Psoas muscle (tissue), 8 donors: ENCODE measurements around the gene KRT72. TPM values are rescaled to one million over a fixed set of nuclear protein-coding genes. Genes with fewer than 3 reads are reported as not detected.

Experiments
- ATAC-seq, 4 donors: fragments of 200-7000 bp; cut with Tn5 transposase; one replicate each; pipeline ENCODE4 v1.9.1; 2020; ENCODE audit warnings: moderate library complexity in 3 of 4, mild to moderate bottlenecking in 2 of 4
- DNase-seq, 2 donors: peaks; one replicate each; pipeline ENCODE4 v3.0.0-alpha.2; 2020
- H3K27ac ChIP-seq: fragments of 200-600 bp; one replicate; pipeline ENCODE4 v1.8.0; 2022
- H3K27me3 ChIP-seq, 3 donors: fragments of 200-600 bp in 1 of 3; one replicate each; pipeline versions ENCODE4 v1.6.1 to v1.8.0; 2013 to 2022; ENCODE audit warnings: low read length in 2 of 3, mild to moderate bottlenecking in 2 of 3, moderate library complexity in 1 of 3; ENCODE audit not compliant: insufficient read depth in 3 of 3
- H3K36me3 ChIP-seq, 2 donors: fragments of 200-600 bp in 1 of 2; one replicate each; pipeline versions ENCODE4 v1.6.1 to v1.8.0; 2013 to 2022; ENCODE audit warnings: low read depth in 1 of 2, mild to moderate bottlenecking in 1 of 2, moderate library complexity in 1 of 2; ENCODE audit not compliant: insufficient read depth in 1 of 2
- H3K4me1 ChIP-seq: fragments of 200-600 bp; one replicate; pipeline ENCODE4 v1.8.0; 2022
- H3K4me3 ChIP-seq: fragments of 200-600 bp; one replicate; pipeline ENCODE4 v1.8.0; 2022; ENCODE audit warnings: mild to moderate bottlenecking
- H3K9me3 ChIP-seq: fragments of 200-600 bp; one replicate; pipeline ENCODE4 v1.8.0; 2022
- WGBS, 3 donors: extraction: QIAGEN DNeasy Blood & Tissue Kit; methylation state at CpG; one replicate each; pipeline versions ENCODE4 v1.1.6 to v1.1.7; 2013; 5-methylcytosine and 5-hydroxymethylcytosine counted together
- intact Hi-C, 2 donors: fragments of 100-400 bp; cut with DNase I; formaldehyde crosslinking; loops; one replicate each; pipeline versions ENCODE4 v1.11.0 to v1.14.2; 2022
- polyA plus RNA-seq, 3 donors: library from polyadenylated mRNA; stranded (reverse); fragments of 200-250 nt; gene quantifications; one replicate each; pipeline ENCODE4 v1.2.3, GENCODE V29; 2013
- total RNA-seq, 4 donors: library from RNA; stranded (reverse); fragmentation: NEBNext Ultra II Directional in 2 of 4; extraction: Animal tissue kit (Norgen Biotek cat#: 25700) in 2 of 4; gene quantifications; one replicate each; pipeline versions ENCODE4 v1.2.1 to v1.2.4, GENCODE V29; 2021 to 2023
- TF ChIP-seq, protein P1 (sequence below): fragments of 200-600 bp; IDR thresholded peaks from one replicate; pipeline ENCODE4 v1.8.0; 2022; ENCODE audit warnings: antibody characterized with exemption
- donor health status: healthy with polysubstance abuse.
- donor health status: DM: no; HTN: no; CAD: no; lungs with moderate emphysema.
- donor health status: Bipolar disorder and iron deficiency.
- donor health status: healthy.
- donor health status: DM: yes; HTN: yes; CAD: no.
- donor health status: DM: no; HTN: no; CAD: no.
- donor health status: DM: no; HTN: no; CAD: no.
- donor health status: DM: yes; HTN: yes; CAD: no.

The KRT72 gene
- total and polyA plus RNA-seq, 7 donors, result not detected

- H3K4me3 ChIP-seq, result no peak overlapping the region
- H3K4me1 ChIP-seq, result no peaks in the 10 kb centered on the region
- no peaks in the 10 kb centered on the region for H3K36me3 ChIP-seq
- WGBS, 3 donors, result 92 to 95% (median 93%) methylated on average over 9 of the region's 9 CpGs
- H3K27me3 ChIP-seq, result peaks cover 0 to 12% (median 0%) of the 10 kb centered on the region in 3 donors
- DNase-seq (no peak), ATAC-seq (no peak)
- no peaks in the 10 kb centered on the region for H3K9me3 ChIP-seq
- intact Hi-C loops, result no loop called here
- no peak overlapping the region for H3K27ac ChIP-seq
- TF ChIP-seq, protein P1, sequence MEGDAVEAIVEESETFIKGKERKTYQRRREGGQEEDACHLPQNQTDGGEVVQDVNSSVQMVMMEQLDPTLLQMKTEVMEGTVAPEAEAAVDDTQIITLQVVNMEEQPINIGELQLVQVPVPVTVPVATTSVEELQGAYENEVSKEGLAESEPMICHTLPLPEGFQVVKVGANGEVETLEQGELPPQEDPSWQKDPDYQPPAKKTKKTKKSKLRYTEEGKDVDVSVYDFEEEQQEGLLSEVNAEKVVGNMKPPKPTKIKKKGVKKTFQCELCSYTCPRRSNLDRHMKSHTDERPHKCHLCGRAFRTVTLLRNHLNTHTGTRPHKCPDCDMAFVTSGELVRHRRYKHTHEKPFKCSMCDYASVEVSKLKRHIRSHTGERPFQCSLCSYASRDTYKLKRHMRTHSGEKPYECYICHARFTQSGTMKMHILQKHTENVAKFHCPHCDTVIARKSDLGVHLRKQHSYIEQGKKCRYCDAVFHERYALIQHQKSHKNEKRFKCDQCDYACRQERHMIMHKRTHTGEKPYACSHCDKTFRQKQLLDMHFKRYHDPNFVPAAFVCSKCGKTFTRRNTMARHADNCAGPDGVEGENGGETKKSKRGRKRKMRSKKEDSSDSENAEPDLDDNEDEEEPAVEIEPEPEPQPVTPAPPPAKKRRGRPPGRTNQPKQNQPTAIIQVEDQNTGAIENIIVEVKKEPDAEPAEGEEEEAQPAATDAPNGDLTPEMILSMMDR, result no peak
Measured at GRCh38 chr12:52613384-52614030, 12.2 kb upstream of the KRT72 start.

GRCh38 chr12:52612431-52613383 is 11.4 kb upstream of the KRT72 start:
- Histone ChIP-seq H3K4me1 (no peaks in the 10 kb centered on the region), H3K27me3 (peaks cover 0 to 16% (median 0%) of the 10 kb centered on the region in 3 donors), H3K27ac (no peak overlapping the region), H3K4me3 (no peak overlapping the region), H3K9me3 (no peaks in the 10 kb centered on the region), H3K36me3 (no peaks in the 10 kb centered on the region)
- 88 to 92% (median 91%) methylated on average over 5 of the region's 5 CpGs for WGBS, 3 donors
- ATAC-seq, result no peak
- DNase-seq, result no peak
- intact Hi-C loops, result no loop called here
- TF ChIP-seq, protein P1, result no peak

- intact Hi-C loops, result no loop called here
- TF ChIP-seq, protein P1, result no peak
Measured at GRCh38 chr12:52611080-52611468, 9.8 kb upstream of the KRT72 start.

GRCh38 chr12:52608826-52609630 is 7.8 kb upstream of the KRT72 start:
- ATAC-seq (no peak), DNase-seq (no peak)
- Histone ChIP-seq H3K27ac (no peak overlapping the region), H3K4me3 (no peak overlapping the region), H3K27me3 (peaks cover 0 to 16% (median 0%) of the 10 kb centered on the region in 3 donors), H3K4me1 (no peaks in the 10 kb centered on the region), H3K9me3 (no peaks in the 10 kb centered on the region), H3K36me3 (no peaks in the 10 kb centered on the region)
- TF ChIP-seq, protein P1, result no peak
- 68 to 79% (median 71%) methylated on average over 8 of the region's 8 CpGs for WGBS, 3 donors
- intact Hi-C loops, result no loop called here

More at GRCh38 chr12:52611080-52611468, 9.8 kb upstream of the KRT72 start:
- Histone ChIP-seq H3K27ac (no peak overlapping the region), H3K4me3 (no peak overlapping the region), H3K4me1 (no peaks in the 10 kb centered on the region), H3K36me3 (no peaks in the 10 kb centered on the region), H3K9me3 (no peaks in the 10 kb centered on the region), H3K27me3 (peaks cover 0 to 16% (median 0%) of the 10 kb centered on the region in 3 donors)
- ATAC-seq, result no peak
- no peak for DNase-seq
- WGBS, 3 donors, result 86 to 88% (median 86%) methylated on average over 6 of the region's 6 CpGs
